Spinal cord (tissue), 10 donors: ENCODE measurements around the gene EXOC3. TPM values are rescaled to one million over a fixed set of nuclear protein-coding genes. Genes with fewer than 3 reads are reported as not detected.
"Not testable (repeated sequence)": the region's sequence is repeated elsewhere in the genome, so short reads cannot be mapped to it uniquely, and the experiment has no call there.

Experiments
- DNase-seq, 6 donors: peaks; one replicate each; pipeline versions ENCODE4 v3.0.0 to v3.0.0-alpha.2; 2013 to 2015; ENCODE audit warnings: low spot score in 6 of 6, low read depth in 4 of 6
- H3K27ac ChIP-seq: one replicate; pipeline ENCODE4 v1.5.1; 2013; ENCODE audit warnings: low read depth, low read length, control low read depth
- H3K27me3 ChIP-seq: one replicate; pipeline ENCODE4 v1.6.1; 2013; ENCODE audit warnings: low read length; ENCODE audit not compliant: control insufficient read depth, insufficient read depth
- H3K36me3 ChIP-seq: one replicate; pipeline ENCODE4 v1.6.1; 2013; ENCODE audit warnings: low read length; ENCODE audit not compliant: control insufficient read depth, insufficient read depth
- H3K4me1 ChIP-seq: one replicate; pipeline ENCODE4 v1.6.1; 2013; ENCODE audit warnings: low read length; ENCODE audit not compliant: control insufficient read depth, insufficient read depth
- H3K4me3 ChIP-seq: one replicate; pipeline ENCODE4 v1.5.1; 2013; ENCODE audit warnings: low read depth, low read length, control low read depth
- H3K9me3 ChIP-seq: one replicate; pipeline ENCODE4 v1.6.1; 2013; ENCODE audit warnings: low read length; ENCODE audit not compliant: control insufficient read depth, insufficient read depth
- WGBS: methylation state at CpG from one replicate; pipeline ENCODE4 v1.1.5; 2013; ENCODE audit warnings: missing lambda C conversion rate; ENCODE audit not compliant: insufficient coverage; 5-methylcytosine and 5-hydroxymethylcytosine counted together
- polyA plus RNA-seq, 2 donors: library from polyadenylated mRNA; unstranded; fragments of 120-200 nt; gene quantifications; one replicate each; pipeline ENCODE4 v1.2.1, GENCODE V29; 2013; ENCODE audit not compliant: insufficient read length in 2 of 2
- total RNA-seq, 2 donors: library from RNA; depleted of rRNA in 1 of 2; stranded (reverse); fragments of 120-200 nt in 1 of 2; fragments of >200 nt in 1 of 2; gene quantifications; one replicate each; pipeline versions ENCODE4 v1.2.3 to v1.2.4, GENCODE V29; 2013 to 2014
- donor health status: healthy.

Gene EXOC3
- total and polyA plus RNA-seq, 4 donors: 29.7 to 68.6 (median 53.0) TPM

DNA sequence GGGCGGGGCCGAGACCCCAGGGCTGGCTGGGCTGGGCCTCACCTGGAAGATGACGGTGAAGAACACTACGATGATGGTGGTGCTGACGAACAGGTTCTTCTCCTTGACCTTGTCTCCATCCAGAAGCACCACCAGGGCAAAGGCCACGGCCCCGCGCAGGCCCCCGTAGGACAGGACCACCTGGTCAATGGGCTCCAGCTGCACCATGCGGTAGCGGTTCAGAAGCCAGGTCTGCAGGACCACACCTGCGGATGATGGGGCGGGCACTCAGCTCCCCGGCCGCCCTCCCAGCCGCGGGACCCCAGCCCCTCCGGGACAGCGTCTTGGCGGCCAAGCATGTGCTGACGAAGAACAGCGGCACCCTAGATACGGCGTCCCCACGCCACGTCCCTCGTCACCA, 39.5 kb downstream of the EXOC3 start:
- Histone ChIP-seq H3K27me3 (no peaks in the 10 kb centered on the region), H3K4me1 (no peaks in the 10 kb centered on the region), H3K27ac (no peak overlapping the region), H3K36me3 (peaks cover 27% of the 10 kb centered on the region), H3K9me3 (no peaks in the 10 kb centered on the region), H3K4me3 (no peak overlapping the region)
- DNase-seq: no peak
- 92% methylated on average over 27 of the region's 27 CpGs for WGBS

- WGBS: 95% methylated on average over 26 of the region's 26 CpGs
- no peak for DNase-seq
- Histone ChIP-seq H3K4me3 (no peak overlapping the region), H3K27me3 (no peaks in the 10 kb centered on the region), H3K4me1 (no peaks in the 10 kb centered on the region), H3K27ac (no peak overlapping the region), H3K9me3 (no peaks in the 10 kb centered on the region), H3K36me3 (peaks cover 23% of the 10 kb centered on the region)
Measured at GRCh38 chr5:483011-483410, 40.0 kb downstream of the EXOC3 start.

DNA sequence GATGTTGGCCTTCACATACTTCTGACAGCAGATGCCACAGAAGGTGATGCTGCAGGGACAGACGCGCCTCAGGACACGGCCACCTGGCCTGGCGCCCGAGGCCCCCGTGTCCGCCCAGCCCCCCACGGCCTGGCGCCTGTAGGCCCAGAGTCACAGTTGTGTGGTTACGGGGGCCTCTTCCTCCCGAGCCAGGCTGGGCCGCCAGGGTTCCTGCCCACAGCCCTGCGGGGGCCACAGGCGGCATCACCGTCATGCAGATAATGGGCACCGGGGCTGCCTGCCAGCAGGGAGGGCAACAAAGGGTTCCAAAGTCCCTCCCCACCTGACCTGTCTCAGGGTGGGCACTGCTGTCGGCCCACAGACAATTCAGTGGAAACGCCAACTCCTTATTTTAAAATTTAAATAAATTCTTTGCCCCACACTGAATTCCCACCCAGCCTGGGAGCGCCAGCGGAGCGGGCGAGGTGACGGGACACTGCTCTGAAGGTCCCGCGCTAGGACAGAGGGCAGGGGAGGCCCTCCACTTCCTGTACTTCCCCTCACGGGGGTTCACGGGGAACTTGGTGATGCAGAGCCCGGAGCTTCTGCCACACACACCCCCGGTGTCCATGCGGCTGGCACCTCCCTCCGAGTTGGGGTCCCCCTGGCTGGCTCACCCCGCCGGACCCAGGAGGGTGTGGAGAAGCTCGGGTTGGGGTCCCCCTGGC, 40.6 kb downstream of the EXOC3 start:
- 88% methylated on average over 27 of the region's 34 CpGs for WGBS
- no peak for DNase-seq
- H3K36me3 ChIP-seq: peaks cover 17% of the 10 kb centered on the region

GRCh38 chr5:484556-484955, 41.6 kb downstream of the EXOC3 start:
- no peak overlapping the region for H3K27ac ChIP-seq
- H3K36me3 ChIP-seq: peaks cover 8% of the 10 kb centered on the region
- H3K4me3 ChIP-seq: no peak overlapping the region
- H3K9me3 ChIP-seq: no peaks in the 10 kb centered on the region
- WGBS: 90% methylated on average over 23 of the region's 24 CpGs
- H3K27me3 ChIP-seq: no peaks in the 10 kb centered on the region
- peaks cover 5% of the 10 kb centered on the region for H3K4me1 ChIP-seq
- DNase-seq: no peak

More for the DNA sequence above, 40.6 kb downstream of the EXOC3 start:
- no peak overlapping the region for H3K4me3 ChIP-seq
- H3K27me3 ChIP-seq: no peaks in the 10 kb centered on the region
- H3K27ac ChIP-seq: no peak overlapping the region
- no peaks in the 10 kb centered on the region for H3K9me3 ChIP-seq
- no peaks in the 10 kb centered on the region for H3K4me1 ChIP-seq

- no peaks in the 10 kb centered on the region for H3K27me3 ChIP-seq
- peaks cover 2% of the 10 kb centered on the region for H3K36me3 ChIP-seq
- WGBS: 84% methylated on average over 29 of the region's 29 CpGs
- H3K4me3 ChIP-seq: no peak overlapping the region
- H3K4me1 ChIP-seq: peaks cover 5% of the 10 kb centered on the region
- H3K27ac ChIP-seq: no peak overlapping the region
- no peak for DNase-seq
- H3K9me3 ChIP-seq: no peaks in the 10 kb centered on the region
Measured at GRCh38 chr5:485113-485945, 42.4 kb downstream of the EXOC3 start.

GRCh38 chr5:485946-486491, 43.0 kb downstream of the EXOC3 start:
- H3K27me3 ChIP-seq: no peaks in the 10 kb centered on the region
- 58% methylated on average over 16 of the region's 23 CpGs for whole genome bisulfite sequencing

DNA sequence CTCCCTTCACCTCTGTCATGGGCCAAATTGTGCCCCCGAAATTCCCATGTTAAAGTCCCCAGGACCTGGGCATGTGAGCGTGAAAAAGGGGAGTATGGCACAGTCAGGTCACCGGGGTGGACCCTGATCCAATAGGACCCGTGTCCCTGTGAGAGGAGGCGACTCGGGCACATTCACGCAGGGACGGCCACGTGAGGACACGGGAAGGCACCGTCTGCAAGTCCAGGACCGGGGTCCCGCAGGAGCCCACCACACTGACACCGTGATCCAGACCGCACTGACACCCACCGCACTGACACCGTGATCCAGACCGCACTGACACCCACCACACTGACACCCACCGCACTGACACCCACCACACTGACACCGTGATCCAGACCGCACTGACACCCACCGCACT, 43.6 kb downstream of the EXOC3 start:
- 98% methylated on average over 13 of the region's 22 CpGs for WGBS
- H3K36me3 ChIP-seq, DNase-seq, H3K4me3 ChIP-seq, H3K4me1 ChIP-seq, H3K9me3 ChIP-seq, H3K27ac ChIP-seq, H3K27me3 ChIP-seq: not testable (repeated sequence)

More at GRCh38 chr5:485946-486491, 43.0 kb downstream of the EXOC3 start:
- no peaks in the 10 kb centered on the region for H3K9me3 ChIP-seq
- H3K4me1 ChIP-seq: peaks cover 5% of the 10 kb centered on the region
- no peak overlapping the region for H3K4me3 ChIP-seq
- H3K27ac ChIP-seq: no peak overlapping the region
- H3K36me3 ChIP-seq: peaks cover 2% of the 10 kb centered on the region
- DNase-seq: no peak

- no peaks in the 10 kb centered on the region for H3K9me3 ChIP-seq
- H3K4me1 ChIP-seq: peaks cover 14% of the 10 kb centered on the region
- DNase-seq: no peak
- no peak overlapping the region for H3K4me3 ChIP-seq
- 82% methylated on average over 32 of the region's 33 CpGs for WGBS
- H3K36me3 ChIP-seq: peaks cover 3% of the 10 kb centered on the region
- no peak overlapping the region for H3K27ac ChIP-seq
- peaks cover 3% of the 10 kb centered on the region for H3K27me3 ChIP-seq
Measured at GRCh38 chr5:488241-488640, 45.3 kb downstream of the EXOC3 start.

- H3K27ac ChIP-seq: no peak overlapping the region
- peaks cover 7% of the 10 kb centered on the region for H3K27me3 ChIP-seq
- DNase-seq: no peak
- H3K4me1 ChIP-seq: peaks cover 21% of the 10 kb centered on the region
- no peaks in the 10 kb centered on the region for H3K9me3 ChIP-seq
- H3K4me3 ChIP-seq: no peak overlapping the region
- H3K36me3 ChIP-seq: peaks cover 3% of the 10 kb centered on the region
- 67% methylated on average over 39 of the region's 40 CpGs for WGBS
Measured at GRCh38 chr5:488744-489688, 46.0 kb downstream of the EXOC3 start.
